NCI-H128 (cell line): ENCODE data around the gene TRABD.
A peak's percentile ranks its signal among the peaks of the same experiment; 100 is the strongest.

Experiments used
- DNase-seq: peaks from one replicate; lab custom pipeline; 2025; ENCODE audit not compliant: unreplicated experiment; lab: John Stamatoyannopoulos, UW

TRABD gene

GRCh38 chr22:50233223-50233622, 47.5 kb downstream of the TRABD start:
- DNase-seq, result no peak

- DNase-seq, result no peak
These were observed 51.2 kb downstream of the TRABD start for GRCh38 chr22:50236731-50237409.

GRCh38 chr22:50238755-50239154, 53.0 kb downstream of the TRABD start:
- no peak for DNase-seq

DNA sequence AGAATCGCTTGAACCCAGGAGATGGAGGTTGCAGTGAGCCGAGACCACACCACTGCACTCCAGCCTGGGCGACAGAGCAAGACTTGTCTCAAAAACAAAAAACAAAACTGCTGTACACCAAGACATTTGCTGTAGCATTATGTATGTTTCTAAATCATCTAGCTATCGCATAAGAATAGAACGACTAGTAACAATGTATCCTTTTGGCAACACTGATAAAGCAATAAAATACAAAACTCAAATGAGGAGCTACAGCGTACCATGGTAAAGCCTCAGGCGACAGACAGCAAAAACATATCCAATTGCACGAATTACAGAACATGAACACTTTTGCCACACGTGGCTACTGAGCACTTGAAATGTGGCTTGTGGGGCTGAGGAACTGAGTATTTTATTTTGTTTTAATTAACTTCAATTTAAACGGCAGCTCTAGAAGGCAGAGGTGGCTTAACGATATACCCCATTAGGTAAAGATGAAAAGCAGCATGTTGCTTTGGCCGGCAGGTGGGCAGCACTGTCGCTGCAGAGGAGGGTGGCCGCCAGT, 56.8 kb downstream of the TRABD start:
- no peak for DNase-seq

GRCh38 chr22:50243685-50244419, 58.1 kb downstream of the TRABD start:
- DNase-seq, result no peak

- DNase-seq, result peak; percentile 66
These were observed 58.9 kb downstream of the TRABD start, which contains the start of gene TUBGCP6 for GRCh38 chr22:50244420-50245213. Gene TUBGCP6, minus strand, starts transcription at chr22:50245023. Its CDS starts 564 bp downstream, at chr22:50244459.

DNA sequence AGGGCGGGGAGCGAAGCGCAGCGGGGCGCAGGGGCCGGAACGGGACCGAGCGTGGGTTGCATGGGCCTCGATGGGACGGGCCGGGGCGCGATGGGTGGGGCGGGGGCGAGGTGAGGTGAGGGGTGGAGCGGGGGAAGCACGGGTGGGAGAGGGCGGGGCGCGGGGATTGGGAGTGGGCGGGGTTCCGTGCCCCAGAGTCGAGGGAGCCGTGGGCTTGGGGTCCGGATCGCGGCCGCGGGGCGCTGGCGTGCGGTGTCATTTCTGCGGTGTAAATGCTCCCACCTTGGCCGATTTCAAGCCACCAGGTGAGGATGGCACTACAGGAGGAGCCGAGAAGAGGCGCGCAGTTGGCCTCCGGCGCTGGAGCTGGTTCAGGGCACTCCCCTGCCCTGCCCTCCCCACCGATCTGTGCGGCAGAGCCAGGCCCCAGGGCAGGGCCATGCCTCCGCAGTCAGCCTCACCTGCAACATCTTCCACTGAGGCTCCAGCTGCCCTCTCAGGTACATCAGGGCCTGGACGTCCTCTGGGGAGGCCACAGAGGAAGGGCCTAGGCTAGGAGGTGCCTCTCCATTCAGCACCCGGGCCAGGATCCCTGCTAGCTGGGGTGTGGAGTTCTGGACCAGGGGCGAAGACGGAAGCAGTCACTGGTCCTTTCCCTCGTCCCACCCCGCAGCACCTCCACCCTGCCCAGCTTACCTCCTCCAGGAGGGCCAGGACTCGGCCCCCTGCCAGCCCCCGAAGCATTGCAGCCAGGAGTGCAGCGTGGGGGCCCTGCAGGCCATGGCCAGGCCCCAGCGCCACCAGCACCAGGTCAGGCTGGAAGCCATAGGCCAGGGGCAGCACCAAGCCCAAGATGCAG, 59.7 kb downstream of the TRABD start:
- DNase-seq, result no peak

DNA sequence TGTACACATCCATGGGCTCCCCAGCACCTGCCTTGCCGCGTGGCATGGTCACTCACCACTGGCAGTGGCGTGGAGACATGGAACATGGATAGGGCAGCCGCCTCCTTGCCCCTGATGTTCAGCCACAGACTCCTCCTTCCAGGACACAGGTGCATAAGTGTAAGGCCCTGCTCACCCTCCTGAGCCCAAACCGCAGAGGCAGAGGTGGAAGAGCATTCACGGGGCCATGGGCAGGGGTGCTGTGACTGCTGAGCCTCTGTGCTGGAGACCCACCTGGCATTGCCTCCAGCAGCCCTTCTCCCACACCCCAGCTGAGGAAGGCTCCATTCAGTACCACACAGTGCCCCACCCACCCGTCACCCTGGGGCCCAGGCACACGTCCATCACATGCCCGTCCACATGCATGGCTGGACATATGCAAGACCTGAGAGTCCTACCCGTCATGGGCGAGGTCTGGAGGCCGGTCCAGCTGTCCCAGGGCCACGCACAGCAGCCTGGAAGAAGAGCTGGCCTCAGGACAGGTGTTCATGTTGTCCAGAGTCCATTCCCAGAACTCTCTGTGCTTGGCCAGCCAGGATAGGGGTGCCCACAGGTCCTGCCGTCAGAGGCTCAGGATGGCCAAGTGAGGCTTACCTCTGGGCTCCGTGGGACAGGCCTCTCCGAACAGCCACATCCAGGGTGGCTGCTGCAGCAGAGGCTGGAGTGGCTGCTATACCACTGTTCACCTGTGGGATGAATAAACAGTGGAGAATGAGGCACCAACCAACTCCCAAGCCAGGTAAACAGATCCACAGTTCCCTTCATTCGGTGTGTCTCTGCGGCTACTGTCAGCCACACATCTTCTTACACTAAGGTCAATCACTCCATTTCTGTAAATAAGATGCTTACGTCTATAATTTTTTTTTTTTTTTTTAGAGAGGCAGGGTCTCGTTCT, 60.8 kb downstream of the TRABD start:
- DNase-seq, result no peak

DNA sequence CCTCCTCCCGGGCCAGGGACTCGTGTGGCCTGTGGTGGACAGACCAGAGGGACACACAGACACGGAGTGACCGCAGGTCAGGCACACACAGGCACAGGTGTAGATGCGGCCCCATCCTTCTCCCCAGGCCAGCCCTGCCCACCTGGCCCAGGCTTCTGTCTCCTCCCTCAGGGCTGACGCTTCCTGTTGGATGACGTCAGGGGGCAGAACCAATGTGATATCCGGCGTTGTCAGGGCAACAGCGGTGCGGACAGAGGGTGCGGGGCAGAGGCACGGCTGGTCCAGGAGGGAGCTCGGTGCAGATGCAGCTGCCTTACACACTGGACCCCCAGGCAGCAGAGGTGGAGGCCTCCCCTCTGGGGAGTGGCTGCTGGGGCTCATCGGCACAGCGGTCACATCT, 62.0 kb downstream of the TRABD start:
- DNase-seq, result no peak

GRCh38 chr22:50248196-50249081, 62.7 kb downstream of the TRABD start:
- DNase-seq, result no peak
